Neuronal stem cell (in vitro differentiated cells): ENCODE data around the gene BCL2.
"Not testable (repeated sequence)": the region's sequence is repeated elsewhere in the genome, so short reads cannot be mapped to it uniquely, and the experiment has no call there.

Experiments
- DNase-seq: peaks from one replicate; pipeline ENCODE4 v3.0.0-alpha.2; 2013; ENCODE audit warnings: low spot score
- H2AFZ ChIP-seq: one replicate; pipeline ENCODE4 v1.6.1; 2013; ENCODE audit warnings: mild to moderate bottlenecking, low read length, inconsistent platforms
- H2AK5ac ChIP-seq: 2 replicates; pipeline ENCODE4 v1.6.1; 2013; ENCODE audit warnings: low read depth, mild to moderate bottlenecking, inconsistent platforms, low read length, moderate library complexity, mixed read lengths
- H2BK120ac ChIP-seq: 2 replicates; pipeline ENCODE4 v1.6.1; 2013; ENCODE audit warnings: low read depth, mild to moderate bottlenecking, inconsistent platforms, low read length, moderate library complexity, mixed read lengths
- H2BK12ac ChIP-seq: one replicate; pipeline ENCODE4 v1.6.1; 2013; ENCODE audit warnings: low read length, inconsistent platforms
- H2BK15ac ChIP-seq: 2 replicates; pipeline ENCODE4 v1.6.1; 2013; ENCODE audit warnings: mild to moderate bottlenecking, low read length, inconsistent platforms, mixed read lengths
- H2BK5ac ChIP-seq: one replicate; pipeline ENCODE4 v1.6.1; 2013; ENCODE audit warnings: inconsistent platforms, mild to moderate bottlenecking, low read length, moderate library complexity
- H3K14ac ChIP-seq: one replicate; pipeline ENCODE4 v1.6.1; 2013; ENCODE audit warnings: low read length, inconsistent platforms
- H3K18ac ChIP-seq: 2 replicates; pipeline ENCODE4 v1.6.1; 2013; ENCODE audit warnings: low read length, inconsistent platforms
- H3K23ac ChIP-seq: 2 replicates; pipeline ENCODE4 v1.6.1; 2013; ENCODE audit warnings: low read depth, mild to moderate bottlenecking, mixed read lengths, low read length, inconsistent platforms; ENCODE audit not compliant: poor library complexity
- H3K27ac ChIP-seq: replicated peaks from 3 replicates; pipeline ENCODE4 v1.5.1; 2013; ENCODE audit warnings: low read length, inconsistent platforms
- H3K27me3 ChIP-seq, 3 experiments: 2 replicates each; pipeline ENCODE4 v1.6.1; 2013; ENCODE audit warnings: low read length in 3 of 3, mild to moderate bottlenecking in 2 of 3, inconsistent platforms in 1 of 3, low read depth in 1 of 3, mixed read lengths in 1 of 3, moderate library complexity in 1 of 3; ENCODE audit not compliant: control insufficient read depth in 3 of 3, insufficient read depth in 3 of 3
- H3K36me3 ChIP-seq, 2 donors: replicated peaks in 1 of 2; 2 replicates each; pipeline ENCODE4 v1.6.1; 2013; ENCODE audit warnings: low read length in 2 of 2; ENCODE audit not compliant: control insufficient read depth in 2 of 2, insufficient read depth in 2 of 2
- H3K4ac ChIP-seq: 2 replicates; pipeline ENCODE4 v1.6.1; 2013; ENCODE audit warnings: inconsistent platforms, mild to moderate bottlenecking, low read length, moderate library complexity
- H3K4me1 ChIP-seq, 2 donors: 1 replicate in 1 of 2; 2 replicates in 1 of 2; pipeline ENCODE4 v1.6.1; 2013; ENCODE audit warnings: low read length in 2 of 2, low read depth in 1 of 2; ENCODE audit not compliant: control insufficient read depth in 2 of 2, insufficient read depth in 1 of 2
- H3K4me2 ChIP-seq: one replicate; pipeline ENCODE4 v1.6.1; 2013; ENCODE audit warnings: mild to moderate bottlenecking, low read length, inconsistent platforms; ENCODE audit not compliant: insufficient read depth, poor library complexity, severe bottlenecking
- H3K4me3 ChIP-seq, 2 donors: 2 replicates each; pipeline ENCODE4 v1.5.1; 2013; ENCODE audit warnings: low read length in 2 of 2, mild to moderate bottlenecking in 2 of 2, inconsistent platforms in 1 of 2, moderate library complexity in 1 of 2
- H3K79me1 ChIP-seq: one replicate; pipeline ENCODE4 v1.6.1; 2013; ENCODE audit warnings: low read depth, mild to moderate bottlenecking, inconsistent platforms, low read length, moderate library complexity
- H3K9ac ChIP-seq: one replicate; pipeline ENCODE4 v1.6.1; 2013; ENCODE audit warnings: mild to moderate bottlenecking, low read depth, low read length, inconsistent platforms; ENCODE audit not compliant: poor library complexity
- H3K9me3 ChIP-seq, 2 donors: replicated peaks in 1 of 2; 2 replicates each; pipeline versions ENCODE3 to v1.6.1; 2013; ENCODE audit warnings: low read length in 2 of 2, mild to moderate bottlenecking in 2 of 2, inconsistent platforms in 1 of 2, low read depth in 1 of 2, mixed read lengths in 1 of 2, moderate library complexity in 1 of 2; ENCODE audit not compliant: control insufficient read depth in 2 of 2, insufficient read depth in 1 of 2
- H4K8ac ChIP-seq: one replicate; pipeline ENCODE4 v1.6.1; 2013; ENCODE audit warnings: low read depth, mild to moderate bottlenecking, inconsistent platforms, low read length, moderate library complexity
- H4K91ac ChIP-seq: one replicate; pipeline ENCODE4 v1.6.1; 2013; ENCODE audit warnings: low read length, low read depth, mild to moderate bottlenecking, inconsistent platforms; ENCODE audit not compliant: poor library complexity
- WGBS, 2 donors: extraction: QIAGEN DNeasy Blood & Tissue Kit; methylation state at CpG; one replicate each; pipeline ENCODE4 v1.1.7; 2013; ENCODE audit warnings: missing lambda C conversion rate in 2 of 2, mixed read lengths in 1 of 2; ENCODE audit not compliant: insufficient read length in 2 of 2, insufficient replicate concordance in 1 of 2; ENCODE audit errors: extremely low coverage in 2 of 2; 5-methylcytosine and 5-hydroxymethylcytosine counted together

Gene BCL2

GRCh38 chr18:63366213-63367052 is 46.9 kb upstream of the BCL2 start:
- Histone ChIP-seq H3K27ac (peak overlapping the region; percentile 57), H3K4ac (no peak overlapping the region), H3K36me3 (peaks cover 7 to 23% of the 10 kb centered on the region in 2 donors), H4K91ac (no peak overlapping the region), H3K23ac (peak overlapping the region; percentile 45), H2AK5ac (peak overlapping the region; percentile 74), H3K9ac (peak overlapping the region; percentile 90), H3K79me1 (peaks cover 2% of the 10 kb centered on the region), H3K9me3 (peaks cover 6 to 7% of the 10 kb centered on the region in 2 donors), H2BK5ac (peak overlapping the region; percentile 83), H3K18ac (peak overlapping the region; percentile 89), H2BK12ac (no peak overlapping the region), H2BK120ac (no peak overlapping the region), H4K8ac (no peak overlapping the region), H2AFZ (peak overlapping the region; percentile 88), H3K4me3 (peak overlapping the region; percentile 64 to 98), H3K14ac (peak overlapping the region; percentile 84), H3K4me1 (peaks cover 2 to 10% of the 10 kb centered on the region in 2 donors), H3K4me2 (peak overlapping the region; percentile 65), H2BK15ac (peak overlapping the region; percentile 51), H3K27me3 (no peaks in the 10 kb centered on the region)
- WGBS, 2 donors, result no CpG with 5 or more reads among the region's 65 CpGs
- peak; percentile 14 for DNase-seq

- H3K27ac ChIP-seq, result no peak overlapping the region
- no CpG with 5 or more reads among the region's 12 CpGs for WGBS, 2 donors
- peak; percentile 1 for DNase-seq
- H2BK5ac ChIP-seq, result no peak overlapping the region
- no peak overlapping the region for H3K18ac ChIP-seq
- no peak overlapping the region for H4K8ac ChIP-seq
- H2BK120ac ChIP-seq, result no peak overlapping the region
- H3K14ac ChIP-seq, result no peak overlapping the region
- H3K4me3 ChIP-seq, result peak overlapping the region; percentile 64 to 98
- peak overlapping the region; percentile 90 for H3K9ac ChIP-seq
- no peak overlapping the region for H4K91ac ChIP-seq
- H2BK12ac ChIP-seq, result no peak overlapping the region
- peaks cover 2 to 10% of the 10 kb centered on the region in 2 donors for H3K4me1 ChIP-seq
- H3K9me3 ChIP-seq, result peaks cover 6 to 7% of the 10 kb centered on the region in 2 donors
- H2BK15ac ChIP-seq, result no peak overlapping the region
- no peak overlapping the region for H3K4ac ChIP-seq
- peak overlapping the region; percentile 88 for H2AFZ ChIP-seq
- peaks cover 7 to 28% of the 10 kb centered on the region in 2 donors for H3K36me3 ChIP-seq
- no peak overlapping the region for H2AK5ac ChIP-seq
- peak overlapping the region; percentile 65 for H3K4me2 ChIP-seq
- H3K23ac ChIP-seq, result no peak overlapping the region
- H3K27me3 ChIP-seq, result no peaks in the 10 kb centered on the region
- peaks cover 2% of the 10 kb centered on the region for H3K79me1 ChIP-seq
Measured at GRCh38 chr18:63365876-63366212, 46.3 kb upstream of the BCL2 start.

- Histone ChIP-seq H3K4me1 (peaks cover 2 to 10% of the 10 kb centered on the region in 2 donors), H4K91ac (no peak overlapping the region), H2BK12ac (no peak overlapping the region), H2AK5ac (no peak overlapping the region), H3K4me2 (no peak overlapping the region), H3K27ac (no peak overlapping the region), H2BK5ac (no peak overlapping the region), H3K18ac (no peak overlapping the region), H4K8ac (no peak overlapping the region), H3K4ac (no peak overlapping the region), H3K36me3 (peaks cover 11 to 46% of the 10 kb centered on the region in 2 donors), H3K4me3 (peak overlapping the region in 1 of 2 donors; percentile 35), H2AFZ (no peak overlapping the region), H3K79me1 (peaks cover 2% of the 10 kb centered on the region), H3K27me3 (no peaks in the 10 kb centered on the region), H3K9me3 (peaks cover under 1 to 1% of the 10 kb centered on the region in 2 donors), H3K23ac (no peak overlapping the region), H2BK120ac (no peak overlapping the region), H2BK15ac (no peak overlapping the region), H3K9ac (no peak overlapping the region), H3K14ac (no peak overlapping the region)
- DNase-seq, result no peak
- no CpG with 5 or more reads among the region's 2 CpGs for WGBS, 2 donors
Measured at GRCh38 chr18:63363951-63364350, 44.4 kb upstream of the BCL2 start.

- H2BK120ac ChIP-seq, H3K4me2 ChIP-seq, H3K4ac ChIP-seq, H4K91ac ChIP-seq, DNase-seq, H3K27me3 ChIP-seq, H2AK5ac ChIP-seq, H2BK5ac ChIP-seq, H3K4me3 ChIP-seq, H3K18ac ChIP-seq, H3K27ac ChIP-seq, H2BK15ac ChIP-seq, H3K79me1 ChIP-seq, H2BK12ac ChIP-seq, H2AFZ ChIP-seq, H3K9ac ChIP-seq, H3K9me3 ChIP-seq, H3K14ac ChIP-seq, H3K23ac ChIP-seq, H4K8ac ChIP-seq: not testable (repeated sequence)
- WGBS, 2 donors, result no CpG with 5 or more reads among the region's 2 CpGs
- H3K4me1 ChIP-seq, result peaks cover 2 to 10% of the 10 kb centered on the region in 2 donors
- H3K36me3 ChIP-seq, result peaks cover 11 to 49% of the 10 kb centered on the region in 2 donors
Measured at GRCh38 chr18:63363420-63363819, 43.9 kb upstream of the BCL2 start.
